GM12892 (cell line): ENCODE results near the gene MYO18B.

Source experiments
- POLR2A ChIP-seq: IDR thresholded peaks from 2 replicates; pipeline ENCODE4 v1.6.1; 2011; ENCODE audit warnings: low read depth, low read length, control low read depth
- POLR2AphosphoS5 ChIP-seq: IDR thresholded peaks from 2 replicates; pipeline ENCODE4 v1.6.1; 2011; ENCODE audit warnings: low read depth, low read length, control low read depth
- TAF1 ChIP-seq: IDR thresholded peaks from 2 replicates; pipeline ENCODE4 v1.6.1; 2011; ENCODE audit warnings: low read depth, mild to moderate bottlenecking, control low read depth, low read length, borderline replicate concordance

- TF ChIP-seq POLR2A (no peak), POLR2AphosphoS5 (no peak), TAF1 (no peak)
Observed at GRCh38 chr22:25909614-25910387, 167.8 kb downstream of the MYO18B start.
